SK-N-SH (cell line): Measurements from ENCODE around the gene CAPN5.

Experiments used
- CTCF ChIP-seq: fragments of 200-600 bp; sonication (generic); IDR thresholded peaks from 2 replicates; pipeline ENCODE4 v1.6.1; 2017; ENCODE audit warnings: antibody characterized with exemption, mild to moderate bottlenecking, moderate library complexity
- EP300 ChIP-seq, 2 experiments: IDR thresholded peaks; 2 replicates each; pipeline versions ENCODE4 v1.4.0 to v1.6.1; 2012; ENCODE audit warnings: borderline replicate concordance in 1 of 2, low read depth in 1 of 2, low read length in 1 of 2
- MAX ChIP-seq: IDR thresholded peaks from 2 replicates; pipeline ENCODE4 v1.4.0; 2012; ENCODE audit warnings: low read depth
- POLR2AphosphoS5 ChIP-seq: IDR thresholded peaks from 2 replicates; pipeline ENCODE4 v1.6.1; 2012; ENCODE audit warnings: low read depth, low read length
- RCOR1 ChIP-seq: fragments of 150-350 bp; IDR thresholded peaks from 2 replicates; pipeline ENCODE4 v1.6.1; 2017; ENCODE audit warnings: antibody characterized with exemption, low read length
- TEAD4 ChIP-seq: IDR thresholded peaks from 2 replicates; pipeline ENCODE4 v1.4.0; 2012; ENCODE audit warnings: mild to moderate bottlenecking, borderline replicate concordance; ENCODE audit not compliant: insufficient read depth

DNA sequence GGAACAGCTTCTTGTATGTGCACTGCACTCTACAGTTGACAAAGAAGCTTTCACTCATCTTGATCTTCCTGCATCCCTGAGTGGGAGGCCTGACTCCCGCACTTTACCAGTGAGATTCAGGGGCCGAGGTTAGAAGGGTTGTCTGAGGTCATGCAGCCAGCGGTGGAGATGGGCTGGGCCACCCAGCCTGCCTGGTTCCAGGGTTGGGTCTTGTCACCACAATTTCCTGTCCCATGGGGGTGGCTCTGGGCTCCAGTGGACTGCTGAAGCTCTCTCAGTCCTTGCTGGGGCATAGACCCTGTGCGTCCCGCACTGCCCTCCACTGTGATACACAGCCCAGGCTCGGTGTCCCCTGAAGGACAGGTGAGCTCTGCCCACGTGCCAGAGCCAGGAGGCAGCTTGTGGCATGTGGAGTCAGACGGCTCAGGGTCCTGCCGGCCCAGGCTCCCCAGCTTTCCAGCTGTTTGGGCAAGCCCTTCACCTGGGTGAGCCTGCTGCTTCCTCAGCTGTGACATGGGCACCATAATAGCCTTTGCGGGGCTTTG, 54.4 kb downstream of the CAPN5 start:
- TF ChIP-seq CTCF (no peak), EP300 (IDR thresholded peaks at IDR 0.05; ENCODE audit: borderline replicate concordance in 1 of 2, low read depth in 1 of 2, low read length in 1 of 2) (no peak), TEAD4 (no peak), MAX (no peak), RCOR1 (no peak), POLR2AphosphoS5 (no peak)
